GM23338 (cell line): ENCODE data around the gene SERPINB11. TPM values are rescaled to one million over a fixed set of nuclear protein-coding genes. Genes with fewer than 3 reads are reported as not detected.

Source experiments
- ATAC-seq: fragments of 200-7000 bp; cut with Tn5 transposase; 3 replicates; pipeline ENCODE4 v1.9.1; 2020
- DNase-seq: peaks from one replicate; pipeline ENCODE4 v3.0.0-alpha.2; 2015; ENCODE audit warnings: low spot score
- H2AFZ ChIP-seq: fragments of 200-600 bp; sonication (generic); 2 replicates; pipeline ENCODE4 v1.8.0; 2016; ENCODE audit warnings: antibody characterized with exemption, mild to moderate bottlenecking, moderate library complexity
- H3F3A ChIP-seq: fragments of 200-600 bp; sonication (generic); replicated peaks from 2 replicates; pipeline ENCODE4 v1.8.0; 2017; ENCODE audit warnings: antibody characterized with exemption, mixed run types, low read depth
- H3K27ac ChIP-seq: fragments of 200-600 bp; sonication (generic); 2 replicates; pipeline ENCODE4 v1.6.1; 2016; ENCODE audit warnings: low read depth
- H3K27me3 ChIP-seq: fragments of 200-600 bp; sonication (generic); 2 replicates; pipeline ENCODE4 v1.8.0; 2016; ENCODE audit warnings: mild to moderate bottlenecking, mixed run types, moderate library complexity; ENCODE audit not compliant: insufficient read depth
- H3K36me3 ChIP-seq: fragments of 200-600 bp; sonication (generic); 2 replicates; pipeline ENCODE4 v1.8.0; 2016; ENCODE audit warnings: mild to moderate bottlenecking; ENCODE audit not compliant: insufficient read depth
- H3K4me1 ChIP-seq: fragments of 200-600 bp; sonication (generic); 2 replicates; pipeline ENCODE4 v1.8.0; 2016; ENCODE audit warnings: mild to moderate bottlenecking, moderate library complexity; ENCODE audit not compliant: insufficient read depth
- H3K4me2 ChIP-seq: fragments of 200-600 bp; sonication (generic); 2 replicates; pipeline ENCODE4 v1.7.1; 2017; ENCODE audit warnings: mixed run types
- H3K4me3 ChIP-seq: fragments of 200-600 bp; sonication (generic); 2 replicates; pipeline ENCODE4 v1.6.1; 2016; ENCODE audit warnings: mixed run types
- H3K79me2 ChIP-seq: fragments of 200-600 bp; sonication (generic); replicated peaks from 2 replicates; pipeline ENCODE4 v1.8.0; 2017; ENCODE audit warnings: mild to moderate bottlenecking; ENCODE audit not compliant: insufficient read depth
- H3K9me2 ChIP-seq: fragments of 200-600 bp; sonication (generic); 2 replicates; pipeline ENCODE4 v1.8.0; 2017; ENCODE audit not compliant: insufficient read depth
- H4K20me1 ChIP-seq: fragments of 200-600 bp; sonication (generic); replicated peaks from 2 replicates; pipeline ENCODE4 v1.8.0; 2017; ENCODE audit warnings: mild to moderate bottlenecking; ENCODE audit not compliant: insufficient read depth
- H3K27ac Mint-ChIP-seq: 2 replicates; pipeline ENCODE4 v1.8.0; 2020; ENCODE audit warnings: inconsistent platforms, mild to moderate bottlenecking, moderate library complexity, mixed read lengths
- H3K27me3 Mint-ChIP-seq: 3 replicates; pipeline ENCODE4 v1.8.0; 2022; ENCODE audit warnings: low read depth, mild to moderate bottlenecking, moderate library complexity, mixed read lengths, inconsistent platforms; ENCODE audit not compliant: insufficient read depth, poor library complexity
- H3K36me3 Mint-ChIP-seq: 3 replicates; pipeline ENCODE4 v1.8.0; 2021; ENCODE audit warnings: low read depth, mild to moderate bottlenecking, inconsistent platforms, moderate library complexity, mixed read lengths
- H3K4me1 Mint-ChIP-seq: 3 replicates; pipeline ENCODE4 v1.8.0; 2020; ENCODE audit warnings: mild to moderate bottlenecking, inconsistent platforms, mixed read lengths
- H3K4me3 Mint-ChIP-seq: 3 replicates; pipeline ENCODE4 v1.8.0; 2021; ENCODE audit warnings: moderate library complexity, mild to moderate bottlenecking, inconsistent platforms, mixed read lengths
- H3K9me3 Mint-ChIP-seq: 3 replicates; pipeline ENCODE4 v1.8.0; 2020; ENCODE audit warnings: moderate library complexity, mild to moderate bottlenecking, inconsistent platforms, mixed read lengths
- CREB1 ChIP-seq: fragments of 250-450 bp; sonication (Bioruptor Pico); IDR thresholded peaks from 2 replicates; pipeline ENCODE4 v1.5.0; 2020; ENCODE audit warnings: low read depth, mild to moderate bottlenecking, moderate library complexity
- CTCF ChIP-seq, 2 experiments: fragments of 200-600 bp in 1 of 2; sonication (generic) in 1 of 2; conservative IDR thresholded peaks; 2 replicates each; pipeline versions ENCODE4 v1.5.1 to v1.6.1; 2016 to 2017; ENCODE audit warnings: antibody characterized with exemption in 2 of 2, low read depth in 2 of 2, mild to moderate bottlenecking in 2 of 2, moderate library complexity in 1 of 2
- ETS1 ChIP-seq: IDR thresholded peaks from 2 replicates; pipeline ENCODE4 v1.6.1; 2016; ENCODE audit warnings: antibody characterized with exemption
- EZH2 ChIP-seq: fragments of 200-600 bp; sonication (generic); IDR thresholded peaks from one replicate; pipeline ENCODE4 v1.8.0; 2017; ENCODE audit warnings: antibody characterized with exemption, mild to moderate bottlenecking, low read depth; ENCODE audit not compliant: unreplicated experiment
- EZH2phosphoT487 ChIP-seq: fragments of 200-600 bp; sonication (generic); IDR thresholded peaks from one replicate; pipeline ENCODE4 v1.8.1; 2018; ENCODE audit warnings: antibody characterized with exemption; ENCODE audit not compliant: unreplicated experiment
- JUNB ChIP-seq: IDR thresholded peaks from one replicate; pipeline ENCODE4 v1.6.1; 2016; ENCODE audit warnings: antibody characterized with exemption; ENCODE audit not compliant: unreplicated experiment
- NANOG ChIP-seq: IDR thresholded peaks from 2 replicates; pipeline ENCODE4 v1.6.1; 2016; ENCODE audit warnings: antibody characterized with exemption, borderline replicate concordance
- POLR2AphosphoS5 ChIP-seq: IDR thresholded peaks from 2 replicates; pipeline ENCODE4 v1.6.1; 2016; ENCODE audit warnings: antibody characterized with exemption, low read depth
- REST ChIP-seq: IDR thresholded peaks from one replicate; pipeline ENCODE4 v1.6.1; 2018; ENCODE audit warnings: antibody characterized with exemption; ENCODE audit not compliant: unreplicated experiment
- STAT1 ChIP-seq: IDR thresholded peaks from one replicate; pipeline ENCODE4 v1.6.1; 2016; ENCODE audit warnings: antibody characterized with exemption; ENCODE audit not compliant: unreplicated experiment
- ZNF114 ChIP-seq: fragments of 250-450 bp; sonication (Bioruptor Pico); IDR thresholded peaks from 2 replicates; pipeline ENCODE4 v1.5.0; 2020; ENCODE audit warnings: mild to moderate bottlenecking, moderate library complexity
- ZNF331 ChIP-seq: fragments of 250-450 bp; sonication (Bioruptor Pico); IDR thresholded peaks from 2 replicates; pipeline ENCODE4 v1.5.0; 2020; ENCODE audit warnings: low read depth, mild to moderate bottlenecking, moderate library complexity
- ZNF462 ChIP-seq: fragments of 250-450 bp; sonication (Bioruptor Pico); IDR thresholded peaks from 2 replicates; pipeline ENCODE4 v1.5.0; 2020; ENCODE audit warnings: mild to moderate bottlenecking, moderate library complexity
- polyA plus RNA-seq: library from polyadenylated mRNA; unstranded; fragments of >200 nt; fragmentation: Nextera tagmentation; extraction: Ambion mirVana; gene quantifications from 2 replicates; pipeline ENCODE4 v1.2.1, GENCODE V29; 2016
- total RNA-seq: library from RNA; depleted of rRNA; stranded (reverse); fragments of >200 nt; shearing (Covaris generic); gene quantifications from 2 replicates; pipeline ENCODE4 v1.2.3, GENCODE V29; 2014

SERPINB11 gene
- total and polyA plus RNA-seq, 2 experiments from 2014 or later = not detected

- ATAC-seq (no peak), DNase-seq (no peak)
- Histone ChIP-seq H3K4me2 (no peak overlapping the region), H3K9me2 (no peaks in the 10 kb centered on the region), H3K27ac (no peak overlapping the region), H3K27me3 (no peaks in the 10 kb centered on the region), H3K79me2 (no peaks in the 10 kb centered on the region), H3F3A (no peaks in the 10 kb centered on the region), H4K20me1 (no peaks in the 10 kb centered on the region), H3K36me3 (no peaks in the 10 kb centered on the region), H2AFZ (no peak overlapping the region), H3K4me1 (no peaks in the 10 kb centered on the region), H3K4me3 (no peak overlapping the region)
- Mint-ChIP-seq H3K36me3 (no peaks in the 10 kb centered on the region), H3K4me1 (no peaks in the 10 kb centered on the region), H3K9me3 (peaks cover 5% of the 10 kb centered on the region; the same call in 2 of the 3 replicates), H3K27me3 (no peaks in the 10 kb centered on the region), H3K4me3 (no peak overlapping the region), H3K27ac (no peak overlapping the region)
- TF ChIP-seq ZNF462 (CRISPR knock-in tag) (no peak), EZH2 (no peak), STAT1 (no peak), REST (no peak), CREB1 (CRISPR knock-in tag) (no peak), JUNB (no peak), CTCF (conservative IDR thresholded peaks at IDR 0.05; ENCODE audit: low read depth in 2 of 2) (no peak), POLR2AphosphoS5 (no peak), ZNF331 (CRISPR knock-in tag) (no peak), ETS1 (no peak), EZH2phosphoT487 (no peak), ZNF114 (no peak), NANOG (no peak)
Observed at GRCh38 chr18:63753676-63754075, 50.9 kb downstream of the SERPINB11 start.
